AG04449 (cell line): ENCODE measurements around the gene OAT.

Experiments
- CTCF ChIA-PET: fragments of 350-600 bp; formaldehyde crosslinking; extraction: SDS; loops from one replicate; lab custom pipeline; 2021; ENCODE audit warnings: antibody characterized with exemption; lab: Yijun Ruan, JAX
- POLR2A ChIA-PET: fragments of 400-600, 350-600 bp; formaldehyde crosslinking; extraction: SDS; loops from one replicate; lab custom pipeline; 2020; ENCODE audit warnings: antibody characterized with exemption, inconsistent platforms; lab: Yijun Ruan, JAX
- DNase-seq: peaks from one replicate; pipeline ENCODE4 v3.0.0-alpha.2; 2010; ENCODE audit warnings: low read depth, low spot score
- H3K4me3 ChIP-seq: 2 replicates; pipeline ENCODE4 v1.5.1; 2011; ENCODE audit warnings: low read depth, mild to moderate bottlenecking, control low read depth, low read length
- CTCF ChIP-seq: IDR thresholded peaks from one replicate; pipeline ENCODE4 v1.5.1; 2011; ENCODE audit warnings: mild to moderate bottlenecking, moderate library complexity, low read length, control low read depth, inconsistent platforms; ENCODE audit not compliant: insufficient read depth; ENCODE audit errors: missing control alignments

The OAT gene

GRCh38 chr10:124353896-124354295, 64.8 kb downstream of the OAT start:
- ChIA-PET CTCF (interaction anchor here (0.9 to 2.5 kb wide), 3 partner anchors 36 to 771 kb away, joined by 3 to 13 read pairs (median 13); no protein-coding TSS in a partner anchor), POLR2A (no interaction called here)
- no peak overlapping the region for H3K4me3 ChIP-seq
- no peak for TF ChIP-seq CTCF
- DNase-seq: no peak

GRCh38 chr10:124353091-124353815, 65.5 kb downstream of the OAT start:
- ChIA-PET POLR2A (interaction anchor here (0.7 kb wide), 1 partner anchor 65 kb away, joined by 3 read pairs; no protein-coding TSS in a partner anchor), CTCF (interaction anchor here (0.9 to 2.5 kb wide), 3 partner anchors 36 to 771 kb away, joined by 3 to 13 read pairs (median 13); no protein-coding TSS in a partner anchor)
- no peak for TF ChIP-seq CTCF
- H3K4me3 ChIP-seq: no peak overlapping the region
- no peak for DNase-seq

GRCh38 chr10:124351481-124352220, 67.1 kb downstream of the OAT start:
- H3K4me3 ChIP-seq: no peak overlapping the region
- ChIA-PET POLR2A (no interaction called here), CTCF (no interaction called here)
- no peak for DNase-seq
- no peak for TF ChIP-seq CTCF

GRCh38 chr10:124350806-124351205, 67.9 kb downstream of the OAT start:
- no peak overlapping the region for H3K4me3 ChIP-seq
- no peak for DNase-seq
- TF ChIP-seq CTCF: no peak
- ChIA-PET POLR2A (no interaction called here), CTCF (no interaction called here)

- DNase-seq: no peak
- no peak overlapping the region for H3K4me3 ChIP-seq
- TF ChIP-seq CTCF: no peak
- ChIA-PET CTCF (interaction anchor here (1.8 kb wide), 1 partner anchor 39 kb away, joined by 4 read pairs; no protein-coding TSS in a partner anchor), POLR2A (no interaction called here)
Measured at GRCh38 chr10:124349996-124350280, 68.8 kb downstream of the OAT start.

GRCh38 chr10:124349231-124349995, 69.3 kb downstream of the OAT start:
- no peak for DNase-seq
- no peak overlapping the region for H3K4me3 ChIP-seq
- no peak for TF ChIP-seq CTCF
- CTCF ChIA-PET: interaction anchor here (1.8 kb wide), 1 partner anchor 40 kb away, joined by 4 read pairs; no protein-coding TSS in a partner anchor
- POLR2A ChIA-PET: no interaction called here
